ENCODE measurements around the gene POU2AF1. TPM values are rescaled to one million over a fixed set of nuclear protein-coding genes. Genes with fewer than 3 reads are reported as not detected.

Gene POU2AF1
- total and polyA plus RNA-seq, 2 of the 8 experiments (the other 6 are each of a cell fraction or from before 2014, with no cell fraction given) = not detected

DNA sequence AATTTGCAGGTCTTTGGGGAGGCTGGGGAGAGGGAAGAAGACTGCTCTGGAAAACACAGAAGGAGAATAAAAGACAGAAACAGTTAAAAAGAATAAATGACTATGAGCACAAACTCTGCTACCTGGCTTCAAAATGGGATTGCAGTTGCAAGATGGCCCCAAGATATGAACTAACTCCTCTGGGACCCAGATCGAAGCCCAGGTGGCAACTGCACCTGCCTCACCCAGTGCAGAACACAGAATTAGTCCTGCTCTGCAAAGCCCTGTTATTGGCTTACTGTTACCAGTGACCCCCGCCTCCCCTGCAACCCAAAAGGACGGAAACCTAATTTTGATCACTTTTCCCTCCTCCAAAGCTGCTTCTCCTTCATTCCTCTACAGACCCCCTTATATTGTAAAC lies 35.9 kb upstream of the POU2AF1 start:
- DNase-seq (ENCODE audit: low read depth in 1 of 2, low spot score in 2 of 2) (no peak), FAIRE-seq (no peak)
- Histone ChIP-seq H2AK5ac (ENCODE audit: low read depth, low read length) (no peak overlapping the region), H2BK120ac (replicated peaks; ENCODE audit: low read depth, low read length) (no peak overlapping the region), H4K5ac (ENCODE audit: insufficient read length, low read depth, low read length) (no peak overlapping the region), H3K36me3 (ENCODE audit: control insufficient read depth in 2 of 4, insufficient read depth in 4 of 4, low read length in 3 of 4) (no peaks in the 10 kb centered on the region), H3K9ac (replicated peaks in 1 of 4; ENCODE audit: extremely low read depth in 1 of 4, low read depth in 3 of 4, low read length in 3 of 4) (no peak overlapping the region), H3K9me3 (ENCODE audit: insufficient read depth in 2 of 2, low read depth in 1 of 2, low read length in 1 of 2) (no peaks in the 10 kb centered on the region), H3K4me1 (replicated peaks in 1 of 4; ENCODE audit: control insufficient read depth in 3 of 4, insufficient read depth in 4 of 4, low read length in 3 of 4) (no peaks in the 10 kb centered on the region), H3K79me1 (ENCODE audit: low read depth, low read length) (no peaks in the 10 kb centered on the region), H3K18ac (ENCODE audit: extremely low read depth, low read length) (no peak overlapping the region), H3K27ac (ENCODE audit: low read depth, low read length) (no peak overlapping the region), H3K27me3 (replicated peaks in 1 of 4; ENCODE audit: control insufficient read depth in 3 of 4, extremely low read depth in 1 of 4, insufficient read depth in 3 of 4, low read length in 3 of 4) (no peaks in the 10 kb centered on the region), H2BK5ac (ENCODE audit: low read depth, low read length) (no peak overlapping the region), H3K14ac (ENCODE audit: insufficient read length) (no peak overlapping the region), H4K20me1 (replicated peaks in 1 of 2; ENCODE audit: control insufficient read depth in 1 of 2, insufficient read depth in 2 of 2, low read length in 2 of 2) (no peaks in the 10 kb centered on the region), H4K8ac (ENCODE audit: extremely low read depth, insufficient read depth, low read length) (no peak overlapping the region), H2BK12ac (ENCODE audit: low read depth, low read length) (no peak overlapping the region), H4K91ac (replicated peaks; ENCODE audit: insufficient read length, low read length) (no peak overlapping the region), H2BK15ac (ENCODE audit: low read length) (no peak overlapping the region), H3K4me2 (ENCODE audit: insufficient read depth in 1 of 2, low read depth in 2 of 2, low read length in 2 of 2) (no peak overlapping the region), H3K4ac (replicated peaks; ENCODE audit: insufficient read length, low read depth, low read length) (no peak overlapping the region), H3K56ac (replicated peaks; ENCODE audit: insufficient read length, low read depth, low read length) (no peak overlapping the region), H3K23ac (ENCODE audit: insufficient read length) (no peak overlapping the region), H3K4me3 (ENCODE audit: extremely low read depth in 1 of 4, insufficient read depth in 2 of 4, low read depth in 3 of 4, low read length in 4 of 4) (no peak overlapping the region), H3K79me2 (ENCODE audit: control insufficient read depth in 1 of 2, insufficient read depth in 2 of 2, low read length in 2 of 2) (no peaks in the 10 kb centered on the region), H2AFZ (ENCODE audit: low read length) (no peak overlapping the region), H2BK20ac (ENCODE audit: low read length) (no peak overlapping the region), H3K23me2 (ENCODE audit: low read depth, low read length) (no peaks in the 10 kb centered on the region)
- ChIA-PET CTCF (ENCODE audit: partially characterized antibody) (interaction anchor here (0.6 to 22.4 kb wide), 5 partner anchors 8 to 951 kb away, joined by 3 to 484 read pairs (median 26); no protein-coding TSS in a partner anchor), POLR2A (ENCODE audit: partially characterized antibody) (no interaction called here)
- 94% methylated on average over 3 of the region's 3 CpGs; no CpG with 5 or more reads in 1 of the 2 experiments for WGBS, 2 experiments (ENCODE audit: extremely low coverage in 1 of 2, insufficient coverage in 1 of 2, insufficient read length in 1 of 2, insufficient replicate concordance in 2 of 2, low coverage in 1 of 2, low lambda C conversion rate in 2 of 2, missing lambda C conversion rate in 1 of 2)
- no peak for TF ChIP-seq KDM5A (IDR thresholded peaks at IDR 0.05; ENCODE audit: low read length)
- no peak for TF ChIP-seq CTBP2 (IDR thresholded peaks at IDR 0.05; ENCODE audit: borderline replicate concordance, insufficient read depth, insufficient read length, low read length)
- no peak for TF ChIP-seq POLR2AphosphoS5 (IDR thresholded peaks at IDR 0.05; ENCODE audit: low read depth, low read length)
- no peak for TF ChIP-seq ASH2L (IDR thresholded peaks at IDR 0.05; ENCODE audit: low read length)
- TF ChIP-seq, protein P1, sequence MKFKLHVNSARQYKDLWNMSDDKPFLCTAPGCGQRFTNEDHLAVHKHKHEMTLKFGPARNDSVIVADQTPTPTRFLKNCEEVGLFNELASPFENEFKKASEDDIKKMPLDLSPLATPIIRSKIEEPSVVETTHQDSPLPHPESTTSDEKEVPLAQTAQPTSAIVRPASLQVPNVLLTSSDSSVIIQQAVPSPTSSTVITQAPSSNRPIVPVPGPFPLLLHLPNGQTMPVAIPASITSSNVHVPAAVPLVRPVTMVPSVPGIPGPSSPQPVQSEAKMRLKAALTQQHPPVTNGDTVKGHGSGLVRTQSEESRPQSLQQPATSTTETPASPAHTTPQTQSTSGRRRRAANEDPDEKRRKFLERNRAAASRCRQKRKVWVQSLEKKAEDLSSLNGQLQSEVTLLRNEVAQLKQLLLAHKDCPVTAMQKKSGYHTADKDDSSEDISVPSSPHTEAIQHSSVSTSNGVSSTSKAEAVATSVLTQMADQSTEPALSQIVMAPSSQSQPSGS (IDR thresholded peaks at IDR 0.05; ENCODE audit: low read length) = no peak
- TF ChIP-seq FOSL1 (IDR thresholded peaks at IDR 0.05; ENCODE audit: insufficient read depth, low read depth, low read length) = no peak
- TF ChIP-seq, protein P2, sequence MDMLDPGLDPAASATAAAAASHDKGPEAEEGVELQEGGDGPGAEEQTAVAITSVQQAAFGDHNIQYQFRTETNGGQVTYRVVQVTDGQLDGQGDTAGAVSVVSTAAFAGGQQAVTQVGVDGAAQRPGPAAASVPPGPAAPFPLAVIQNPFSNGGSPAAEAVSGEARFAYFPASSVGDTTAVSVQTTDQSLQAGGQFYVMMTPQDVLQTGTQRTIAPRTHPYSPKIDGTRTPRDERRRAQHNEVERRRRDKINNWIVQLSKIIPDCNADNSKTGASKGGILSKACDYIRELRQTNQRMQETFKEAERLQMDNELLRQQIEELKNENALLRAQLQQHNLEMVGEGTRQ (IDR thresholded peaks at IDR 0.05; ENCODE audit: low read length) = no peak
- TF ChIP-seq BRCA1 (IDR thresholded peaks at IDR 0.05; ENCODE audit: low read depth, low read length) = no peak
- TF ChIP-seq SP1 (IDR thresholded peaks at IDR 0.05; ENCODE audit: low read depth, low read length) = no peak
- TF ChIP-seq GABPA (IDR thresholded peaks at IDR 0.05; ENCODE audit: borderline replicate concordance, insufficient read depth, low read length) = no peak
- TF ChIP-seq CHD1 (IDR thresholded peaks at IDR 0.05; ENCODE audit: low read depth, low read length) = no peak
- TF ChIP-seq CBX8 (IDR thresholded peaks at IDR 0.05; ENCODE audit: borderline replicate concordance, low read depth, low read length) = no peak

Measured in H1 (cell line).